Breast epithelium (tissue), 3 donors: Measurements from ENCODE around the gene CNGA4.

Source experiments
- CTCF ChIP-seq, 3 donors: fragments of 450-650 bp; IDR thresholded peaks; one replicate each; pipeline ENCODE4 v1.5.1; 2016 to 2017; ENCODE audit warnings: antibody characterized with exemption in 3 of 3, mild to moderate bottlenecking in 3 of 3, moderate library complexity in 3 of 3
- POLR2A ChIP-seq: fragments of 450-650 bp; IDR thresholded peaks from one replicate; pipeline ENCODE4 v1.6.1; 2016; ENCODE audit warnings: antibody characterized with exemption, mild to moderate bottlenecking, moderate library complexity
- POLR2AphosphoS5 ChIP-seq, 3 donors: sonication (generic); formaldehyde crosslinking; IDR thresholded peaks; one replicate each; pipeline ENCODE4 v1.6.1; 2017; ENCODE audit warnings: antibody characterized with exemption in 3 of 3

GRCh38 chr11:6285019-6285418 is 46.1 kb downstream of the CNGA4 start:
- TF ChIP-seq CTCF (IDR thresholded peaks at IDR 0.05) (no peak), POLR2A (no peak), POLR2AphosphoS5 (IDR thresholded peaks at IDR 0.05) (no peak)
